Heart left ventricle (tissue), 16 donors: ENCODE data around the gene GPC6. TPM values are rescaled to one million over a fixed set of nuclear protein-coding genes. Genes with fewer than 3 reads are reported as not detected.
A peak's percentile ranks its signal among the peaks of the same experiment; 100 is the strongest.

Source experiments
- ATAC-seq, 4 donors: fragments of 200-7000 bp; cut with Tn5 transposase; one replicate each; pipeline ENCODE4 v1.9.1; 2020 to 2022; ENCODE audit warnings: moderate library complexity in 4 of 4, mild to moderate bottlenecking in 3 of 4, moderate number of reproducible peaks in 1 of 4
- DNase-seq, 5 donors: peaks; one replicate each; pipeline ENCODE4 v3.0.0-alpha.2; 2020
- H3K27ac ChIP-seq, 12 donors: fragments of 200-600 bp; sonication (generic) in 4 of 12; one replicate each; pipeline versions ENCODE4 v1.5.0 to v1.8.0; 2016 to 2022; ENCODE audit warnings: mild to moderate bottlenecking in 2 of 12
- H3K27me3 ChIP-seq, 9 donors: fragments of 200-600 bp; sonication (generic) in 2 of 9; one replicate each; pipeline versions ENCODE4 v1.5.1 to v1.8.0; 2016 to 2022; ENCODE audit warnings: mild to moderate bottlenecking in 3 of 9
- H3K36me3 ChIP-seq, 9 donors: fragments of 200-600 bp; sonication (generic) in 2 of 9; one replicate each; pipeline versions ENCODE4 v1.5.0 to v1.8.0; 2018 to 2022; ENCODE audit warnings: mild to moderate bottlenecking in 2 of 9
- H3K4me1 ChIP-seq, 12 donors: fragments of 200-600 bp; sonication (generic) in 4 of 12; one replicate each; pipeline versions ENCODE4 v1.5.0 to v1.8.0; 2016 to 2022; ENCODE audit warnings: mild to moderate bottlenecking in 3 of 12
- H3K4me3 ChIP-seq, 12 donors: fragments of 200-600 bp; sonication (generic) in 4 of 12; one replicate each; pipeline versions ENCODE4 v1.5.0 to v1.8.0; 2017 to 2022; ENCODE audit warnings: mild to moderate bottlenecking in 9 of 12, moderate library complexity in 4 of 12
- H3K9me3 ChIP-seq, 12 donors: fragments of 200-600 bp; sonication (generic) in 4 of 12; one replicate each; pipeline versions ENCODE4 v1.5.0 to v1.8.0; 2016 to 2022; ENCODE audit warnings: mild to moderate bottlenecking in 1 of 12
- CTCF ChIP-seq, 12 donors: fragments of 200-600 bp; sonication (generic) in 4 of 12; IDR thresholded peaks; one replicate each; pipeline versions ENCODE4 v1.5.0 to v1.8.0; 2018 to 2022; ENCODE audit warnings: antibody characterized with exemption in 12 of 12, mild to moderate bottlenecking in 5 of 12
- POLR2A ChIP-seq, 2 donors: fragments of 450-650 bp; IDR thresholded peaks; one replicate each; pipeline ENCODE4 v1.6.1; 2017; ENCODE audit warnings: antibody characterized with exemption in 2 of 2, mild to moderate bottlenecking in 2 of 2, moderate library complexity in 2 of 2
- WGBS, 4 donors: extraction: QIAGEN DNeasy Blood & Tissue Kit in 2 of 4; methylation state at CpG; one replicate each; pipeline versions ENCODE4 v1.1.5 to v1.1.7; 2013 to 2018; 5-methylcytosine and 5-hydroxymethylcytosine counted together
- intact Hi-C, 10 donors: fragments of 100-400 bp; cut with DNase I; formaldehyde crosslinking; loops; one replicate each; pipeline versions ENCODE4 v1.11.1 to v1.14.2; 2022
- polyA plus RNA-seq, 2 donors: library from polyadenylated mRNA; stranded (reverse); fragments of 200-250 nt; gene quantifications; one replicate each; pipeline ENCODE4 v1.2.3, GENCODE V29; 2013
- total RNA-seq, 9 donors: library from RNA; depleted of rRNA in 2 of 9; stranded (reverse); fragments of >200 nt in 2 of 9; fragmentation: NEBNext Ultra II Directional in 3 of 9; extraction: Animal tissue kit (Norgen Biotek cat#: 25700) in 3 of 9; gene quantifications; one replicate each; pipeline versions ENCODE4 v1.1.0 to v1.2.4, GENCODE V29; 2016 to 2023
- donor health status: ischemic (EF 13 %, LVEDD 7.1; RV severe dilation, severe dysfunction).
- donor health status: healthy with polysubstance abuse.
- donor health status: DM: no; HTN: yes; CAD: no.
- donor health status: DM: no; HTN: no; CAD: no.
- donor health status: ischemic (EF 25% LVEDD 6.9; RV normal size, moderate dysfunction).
- donor health status: ischemic (EF 25% LVEDD 5.7; RV mildly dilated, moderate dysfunction).
- donor health status: healthy.
- donor health status: DM: yes; HTN: yes; CAD: no.
- donor health status: ischemic (EF 35%, LVEDD 5.7; RV mildly dilated, moderate dysfunction).
- donor health status: nonischemic (EF 11% LVEDD 7.7; RV severe dilation, severe dysfunction).
- donor health status: DM: yes; HTN: yes; CAD: no.
- donor health status: PGD.
- donor health status: ischemic (EF 29% LVEDD 5.4; RV normal size, mild dysfunction).
- donor health status: nonischemic (EF 23%, LVEDD 6.1; RV moderate dilation, normal function).

GPC6 gene
- total and polyA plus RNA-seq, 11 donors = 0.08 to 6.2 (median 2.0) TPM

DNA sequence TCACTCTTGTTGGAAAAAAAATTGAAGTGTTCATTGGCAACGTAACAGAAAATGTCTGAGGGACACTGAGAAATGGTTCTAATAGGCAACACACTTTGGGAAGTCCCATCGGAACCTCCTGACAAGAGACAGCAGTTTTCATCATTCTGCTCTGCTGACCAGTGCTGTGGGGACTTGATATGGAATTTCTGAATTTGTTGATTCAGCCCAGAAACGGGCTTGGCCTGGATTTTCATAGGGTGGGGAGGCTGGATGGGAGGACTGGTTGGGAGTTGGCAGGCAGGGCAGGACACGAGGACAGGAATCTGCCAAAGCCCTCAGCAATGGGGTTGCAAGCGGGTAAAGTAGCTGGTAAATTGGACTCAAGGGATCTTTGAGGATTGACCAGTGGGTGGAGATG, 1156.4 kb downstream of the GPC6 start:
- no peak overlapping the region for H3K27ac ChIP-seq
- H3K36me3 ChIP-seq = no peaks in the 10 kb centered on the region
- H3K27me3 ChIP-seq = no peaks in the 10 kb centered on the region
- no peak overlapping the region for H3K4me3 ChIP-seq
- H3K9me3 ChIP-seq = no peaks in the 10 kb centered on the region
- H3K4me1 ChIP-seq = peaks cover 0 to 19% (median 2%) of the 10 kb centered on the region in 12 donors
- WGBS, 4 donors = 61 to 79% (median 64%) methylated on average over 5 of the region's 5 CpGs
- DNase-seq (peak in 1 of 5 donors; percentile 53), ATAC-seq (peak in 3 of 4 donors; percentile 29 to 60 (median 37))
- TF ChIP-seq CTCF (IDR thresholded peaks at IDR 0.05) (no peak), POLR2A (IDR thresholded peaks at IDR 0.05) (no peak)
- intact Hi-C loops = no loop called here

DNA sequence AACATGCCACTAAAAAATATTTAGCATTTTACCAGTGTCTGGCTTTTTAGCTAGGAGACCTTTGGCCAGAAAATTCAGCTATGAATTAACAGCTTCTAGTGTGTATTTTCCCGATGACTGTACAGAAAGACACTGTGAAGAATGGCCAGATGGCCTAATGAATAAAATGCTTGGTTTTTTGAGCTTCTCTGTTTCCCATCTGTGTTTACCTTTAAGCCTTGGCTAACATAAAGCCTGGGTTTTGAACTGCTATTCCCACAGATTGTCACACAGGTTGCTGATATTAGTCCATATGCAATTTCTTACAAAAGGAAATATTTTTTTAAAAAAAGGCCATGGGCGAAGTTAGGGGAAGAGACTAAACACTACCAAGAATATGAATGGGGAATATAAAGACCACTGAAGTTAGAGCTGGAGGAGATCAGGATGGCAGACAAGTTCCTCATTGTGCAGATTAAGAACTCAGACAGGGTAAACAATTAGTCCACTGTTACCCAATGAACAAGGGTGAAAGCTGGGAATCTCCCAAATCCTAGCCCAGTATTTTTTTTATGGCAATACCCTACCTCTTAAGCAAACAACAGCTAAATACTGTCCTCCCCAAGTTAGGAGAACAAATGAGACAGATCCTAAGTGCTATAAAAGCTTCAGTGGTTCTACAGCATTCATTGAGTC, 1157.8 kb downstream of the GPC6 start:
- H3K36me3 ChIP-seq = no peaks in the 10 kb centered on the region
- WGBS, 4 donors = 76 to 89% (median 81%) methylated on average over 2 of the region's 2 CpGs
- no peak overlapping the region for H3K4me3 ChIP-seq
- intact Hi-C loops = no loop called here
- H3K27ac ChIP-seq = no peak overlapping the region
- DNase-seq (no peak), ATAC-seq (no peak)
- TF ChIP-seq POLR2A (IDR thresholded peaks at IDR 0.05) (no peak), CTCF (IDR thresholded peaks at IDR 0.05) (no peak)
- peaks cover 0 to 19% (median 2%) of the 10 kb centered on the region in 12 donors for H3K4me1 ChIP-seq
- H3K27me3 ChIP-seq = no peaks in the 10 kb centered on the region
- H3K9me3 ChIP-seq = no peaks in the 10 kb centered on the region

GRCh38 chr13:94387047-94387446, 1160.4 kb downstream of the GPC6 start:
- Histone ChIP-seq H3K4me3 (no peak overlapping the region), H3K4me1 (peaks cover 0 to 9% (median 0%) of the 10 kb centered on the region in 12 donors), H3K27me3 (no peaks in the 10 kb centered on the region), H3K9me3 (no peaks in the 10 kb centered on the region), H3K27ac (no peak overlapping the region), H3K36me3 (no peaks in the 10 kb centered on the region)
- TF ChIP-seq CTCF (IDR thresholded peaks at IDR 0.05) (no peak), POLR2A (IDR thresholded peaks at IDR 0.05) (no peak)
- ATAC-seq = no peak
- DNase-seq = no peak
- intact Hi-C loops = no loop called here

- DNase-seq = no peak
- H3K27ac ChIP-seq = peak overlapping the region in 1 of 12 donors; percentile 9
- no peaks in the 10 kb centered on the region for H3K4me1 ChIP-seq
- no peaks in the 10 kb centered on the region for H3K27me3 ChIP-seq
- H3K36me3 ChIP-seq = no peaks in the 10 kb centered on the region
- 68 to 75% (median 72%) methylated on average over 7 of the region's 7 CpGs for WGBS, 4 donors
- intact Hi-C loops = no loop called here
- no peaks in the 10 kb centered on the region for H3K9me3 ChIP-seq
- ATAC-seq = no peak
- TF ChIP-seq POLR2A (IDR thresholded peaks at IDR 0.05) = no peak
- no peak for TF ChIP-seq CTCF (IDR thresholded peaks at IDR 0.05)
- H3K4me3 ChIP-seq = no peak overlapping the region
Measured at GRCh38 chr13:94389604-94390351, 1163.2 kb downstream of the GPC6 start.
